ENCODE measurements around the gene CPXM2. TPM values are rescaled to one million over a fixed set of nuclear protein-coding genes. Genes with fewer than 3 reads are reported as not detected.

Gene CPXM2
- total and polyA plus RNA-seq, 9 of the 15 experiments (the other 6 are each of a cell fraction or from before 2014, with no cell fraction given): not detected

- intact Hi-C loops (cut with micrococcal nuclease) (no loop called here), in situ Hi-C loops (cut with MboI) (no loop called here)
- no TSS peak for BruUV-seq (replicated peaks)
- CTCF ChIA-PET (ENCODE audit: low intra/inter-chr PET ratio): no interaction called here
- no peaks in the 10 kb centered on the region for H3K36me3 ChIP-seq (ENCODE audit: control insufficient read depth, insufficient read depth, low read length)
- FAIRE-seq: no peak
- H3K27ac ChIP-seq (ENCODE audit: extremely low read depth, low read depth, low read length): no peak overlapping the region
- H2AFZ ChIP-seq (ENCODE audit: low read depth, low read length): no peak overlapping the region
- H4K20me1 ChIP-seq (replicated peaks; ENCODE audit: control insufficient read depth, insufficient read depth, low read length): no peaks in the 10 kb centered on the region
- H3K27me3 ChIP-seq (ENCODE audit: control insufficient read depth in 2 of 2, insufficient read depth in 2 of 2, low read length in 2 of 2): no peaks in the 10 kb centered on the region
- no peaks in the 10 kb centered on the region for H3K79me2 ChIP-seq (ENCODE audit: control insufficient read depth, insufficient read depth, low read length)
- H3K9me1 ChIP-seq (ENCODE audit: control insufficient read depth, insufficient read depth, low read length): no peaks in the 10 kb centered on the region
- no peak overlapping the region for H3K9ac ChIP-seq (ENCODE audit: insufficient read depth in 1 of 2, low read depth in 2 of 2, low read length in 2 of 2)
- H3K4me3 ChIP-seq: no peak overlapping the region
- 2% methylated on average over 5 of the region's 14 CpGs for WGBS (ENCODE audit: insufficient coverage, low coverage, missing lambda C conversion rate)
- ATAC-seq: no peak
- no peaks in the 10 kb centered on the region for H3K4me1 ChIP-seq (replicated peaks in 1 of 2; ENCODE audit: control insufficient read depth in 2 of 2, insufficient read depth in 2 of 2, low read length in 2 of 2)
- no peak overlapping the region for H3K4me2 ChIP-seq (ENCODE audit: insufficient read depth, low read length)
- DNase-seq (ENCODE audit: extremely low read depth in 1 of 4, low spot score in 3 of 4): no peak
- POLR2A ChIA-PET: no interaction called here
- H3K9me3 ChIP-seq (replicated peaks; ENCODE audit: control insufficient read depth, insufficient read depth, low read depth, low read length): no peaks in the 10 kb centered on the region
- TF ChIP-seq HDGF (IDR thresholded peaks at IDR 0.05) (no peak), SIX5 (IDR thresholded peaks at IDR 0.05; ENCODE audit: borderline replicate concordance in 1 of 2, insufficient read depth in 1 of 2, low read depth in 1 of 2, low read length in 2 of 2) (no peak), EGR1 (conservative IDR thresholded peaks at IDR 0.05) (no peak), ZNF766 (CRISPR knock-in tag; conservative IDR thresholded peaks at IDR 0.05) (no peak), CEBPB (tag; IDR thresholded peaks at IDR 0.05) (no peak), HLTF (IDR thresholded peaks at IDR 0.05) (no peak), TARDBP (IDR thresholded peaks at IDR 0.05) (no peak), ZBTB11 (CRISPR knock-in tag; IDR thresholded peaks at IDR 0.05) (no peak), MED1 (CRISPR knock-in tag; IDR thresholded peaks at IDR 0.05; ENCODE audit: borderline replicate concordance) (no peak), MECOM (CRISPR knock-in tag; IDR thresholded peaks at IDR 0.05) (no peak), FOXJ3 (CRISPR knock-in tag; IDR thresholded peaks at IDR 0.05) (no peak)
- TF ChIP-seq, protein P1, sequence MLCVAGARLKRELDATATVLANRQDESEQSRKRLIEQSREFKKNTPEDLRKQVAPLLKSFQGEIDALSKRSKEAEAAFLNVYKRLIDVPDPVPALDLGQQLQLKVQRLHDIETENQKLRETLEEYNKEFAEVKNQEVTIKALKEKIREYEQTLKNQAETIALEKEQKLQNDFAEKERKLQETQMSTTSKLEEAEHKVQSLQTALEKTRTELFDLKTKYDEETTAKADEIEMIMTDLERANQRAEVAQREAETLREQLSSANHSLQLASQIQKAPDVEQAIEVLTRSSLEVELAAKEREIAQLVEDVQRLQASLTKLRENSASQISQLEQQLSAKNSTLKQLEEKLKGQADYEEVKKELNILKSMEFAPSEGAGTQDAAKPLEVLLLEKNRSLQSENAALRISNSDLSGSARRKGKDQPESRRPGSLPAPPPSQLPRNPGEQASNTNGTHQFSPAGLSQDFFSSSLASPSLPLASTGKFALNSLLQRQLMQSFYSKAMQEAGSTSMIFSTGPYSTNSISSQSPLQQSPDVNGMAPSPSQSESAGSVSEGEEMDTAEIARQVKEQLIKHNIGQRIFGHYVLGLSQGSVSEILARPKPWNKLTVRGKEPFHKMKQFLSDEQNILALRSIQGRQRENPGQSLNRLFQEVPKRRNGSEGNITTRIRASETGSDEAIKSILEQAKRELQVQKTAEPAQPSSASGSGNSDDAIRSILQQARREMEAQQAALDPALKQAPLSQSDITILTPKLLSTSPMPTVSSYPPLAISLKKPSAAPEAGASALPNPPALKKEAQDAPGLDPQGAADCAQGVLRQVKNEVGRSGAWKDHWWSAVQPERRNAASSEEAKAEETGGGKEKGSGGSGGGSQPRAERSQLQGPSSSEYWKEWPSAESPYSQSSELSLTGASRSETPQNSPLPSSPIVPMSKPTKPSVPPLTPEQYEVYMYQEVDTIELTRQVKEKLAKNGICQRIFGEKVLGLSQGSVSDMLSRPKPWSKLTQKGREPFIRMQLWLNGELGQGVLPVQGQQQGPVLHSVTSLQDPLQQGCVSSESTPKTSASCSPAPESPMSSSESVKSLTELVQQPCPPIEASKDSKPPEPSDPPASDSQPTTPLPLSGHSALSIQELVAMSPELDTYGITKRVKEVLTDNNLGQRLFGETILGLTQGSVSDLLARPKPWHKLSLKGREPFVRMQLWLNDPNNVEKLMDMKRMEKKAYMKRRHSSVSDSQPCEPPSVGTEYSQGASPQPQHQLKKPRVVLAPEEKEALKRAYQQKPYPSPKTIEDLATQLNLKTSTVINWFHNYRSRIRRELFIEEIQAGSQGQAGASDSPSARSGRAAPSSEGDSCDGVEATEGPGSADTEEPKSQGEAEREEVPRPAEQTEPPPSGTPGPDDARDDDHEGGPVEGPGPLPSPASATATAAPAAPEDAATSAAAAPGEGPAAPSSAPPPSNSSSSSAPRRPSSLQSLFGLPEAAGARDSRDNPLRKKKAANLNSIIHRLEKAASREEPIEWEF (CRISPR knock-in tag; IDR thresholded peaks at IDR 0.05): no peak
These were observed 15.5 kb upstream of the CPXM2 start for GRCh38 chr10:123906884-123907652.

All from K562 (cell line).